SK-N-DZ (cell line): Measurements from ENCODE around the gene PNKD.
"Not testable (repeated sequence)": the region's sequence is repeated elsewhere in the genome, so short reads cannot be mapped to it uniquely, and the experiment has no call there.

ENCODE experiments used
- DNase-seq: peaks from one replicate; pipeline ENCODE4 v3.0.0-alpha.2; 2015; ENCODE audit warnings: low spot score

PNKD gene

DNA sequence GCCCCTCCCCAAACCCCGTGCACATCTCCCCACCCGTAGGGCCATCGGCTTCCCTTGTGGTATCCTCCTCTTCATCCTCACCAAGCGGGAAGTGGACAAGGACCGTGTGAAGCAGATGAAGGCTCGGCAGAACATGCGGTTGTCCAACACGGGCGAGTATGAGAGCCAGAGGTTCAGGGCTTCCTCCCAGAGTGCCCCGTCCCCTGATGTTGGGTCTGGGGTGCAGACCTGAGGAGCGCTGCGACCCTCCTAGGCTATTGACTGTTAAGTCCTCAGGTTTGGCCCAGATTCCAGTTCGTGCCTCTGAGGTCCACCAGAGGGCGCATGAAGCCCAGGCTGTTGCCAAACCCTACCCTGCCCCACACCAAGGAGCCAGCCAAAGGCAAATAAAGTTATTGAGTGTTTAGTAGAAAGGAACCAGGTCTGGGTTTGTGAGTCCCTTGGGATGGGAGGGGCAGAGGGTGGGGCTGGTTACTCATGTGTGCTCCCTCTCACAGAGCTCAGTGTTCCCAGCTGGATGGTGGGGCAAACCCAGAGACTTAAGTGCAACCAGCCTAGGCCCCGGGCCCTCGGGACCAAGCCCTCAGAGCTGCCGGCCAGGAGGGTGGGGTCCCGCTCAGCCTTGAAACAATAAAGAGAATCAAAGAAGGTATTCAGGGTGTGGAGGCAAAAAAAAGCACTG, 2.4 kb downstream of the PNKD start:
- DNase-seq: peak; percentile 67

DNA sequence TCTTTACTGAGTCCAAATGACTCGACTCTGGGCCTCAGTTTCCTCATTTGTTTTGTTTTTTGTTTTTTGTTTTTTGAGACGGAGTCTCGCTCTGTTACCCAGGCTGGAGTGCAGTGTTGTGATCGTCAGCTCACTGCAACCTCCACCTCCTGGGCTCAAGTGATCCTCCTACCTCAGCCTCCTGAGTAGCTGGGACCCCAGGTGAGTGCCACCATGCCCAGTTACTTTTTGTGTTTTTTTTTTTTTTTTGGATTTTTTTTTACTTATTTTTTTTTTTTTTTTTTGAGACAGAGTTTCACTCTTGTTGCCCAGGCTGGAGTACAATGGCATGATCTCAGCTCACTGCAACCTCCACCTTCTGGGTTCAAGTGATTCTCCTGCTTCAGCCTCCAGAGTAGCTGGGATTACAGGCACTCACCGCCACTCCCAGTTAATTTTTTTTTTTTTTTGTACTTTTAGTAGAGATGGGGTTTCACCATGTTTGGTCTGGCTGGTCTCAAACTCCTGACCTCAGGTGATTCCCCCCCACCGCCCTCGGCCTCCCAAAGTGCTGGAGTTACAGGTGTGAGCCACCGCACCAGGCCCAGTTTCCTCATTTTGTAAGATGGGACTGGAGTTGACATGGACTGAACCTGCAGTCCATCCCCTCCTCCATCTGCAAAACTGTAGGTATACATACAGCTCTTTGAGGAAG, 3.0 kb downstream of the PNKD start:
- not testable (repeated sequence) for DNase-seq

DNA sequence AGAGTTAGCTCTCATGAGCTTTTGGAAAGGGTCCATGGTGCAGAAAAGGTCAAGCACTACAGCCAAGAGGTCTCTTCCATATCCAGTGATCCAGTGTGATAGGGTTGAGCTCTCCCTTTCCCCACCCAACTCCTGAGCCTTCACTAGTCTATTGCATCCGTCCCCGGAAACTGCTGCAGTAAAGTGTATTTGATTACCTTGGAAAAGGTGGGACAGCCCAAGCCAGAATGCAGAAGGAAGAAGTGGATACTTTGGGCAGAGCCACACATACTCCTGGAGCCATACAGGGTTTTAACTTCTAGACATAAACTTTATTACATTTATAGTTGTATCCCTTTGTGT, 3.6 kb downstream of the PNKD start:
- DNase-seq: no peak

DNA sequence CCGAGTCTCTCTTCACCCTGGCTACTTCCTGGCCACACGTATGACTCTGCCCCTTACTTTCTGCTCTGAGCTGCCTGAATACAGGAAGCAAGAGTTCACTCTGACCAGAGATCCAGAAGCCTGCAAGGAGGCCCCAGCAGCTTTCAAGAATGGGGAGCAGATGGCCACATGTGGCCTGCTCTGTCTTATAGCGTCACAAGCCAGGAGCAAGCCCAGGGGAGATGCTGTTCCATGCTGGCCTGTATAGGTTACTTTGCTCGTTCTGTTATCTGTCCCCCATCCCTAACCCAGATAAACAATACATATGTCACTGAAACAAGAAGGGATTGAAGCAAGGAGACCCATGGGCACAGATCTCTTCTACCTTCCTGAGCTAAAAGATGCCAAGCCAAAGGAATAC, 4.3 kb downstream of the PNKD start:
- no peak for DNase-seq

GRCh38 chr2:218275371-218276072, 5.2 kb downstream of the PNKD start:
- no peak for DNase-seq

GRCh38 chr2:218276986-218277755, 6.9 kb downstream of the PNKD start:
- no peak for DNase-seq

- DNase-seq: no peak
These were observed 7.6 kb downstream of the PNKD start for GRCh38 chr2:218277921-218278320.

DNA sequence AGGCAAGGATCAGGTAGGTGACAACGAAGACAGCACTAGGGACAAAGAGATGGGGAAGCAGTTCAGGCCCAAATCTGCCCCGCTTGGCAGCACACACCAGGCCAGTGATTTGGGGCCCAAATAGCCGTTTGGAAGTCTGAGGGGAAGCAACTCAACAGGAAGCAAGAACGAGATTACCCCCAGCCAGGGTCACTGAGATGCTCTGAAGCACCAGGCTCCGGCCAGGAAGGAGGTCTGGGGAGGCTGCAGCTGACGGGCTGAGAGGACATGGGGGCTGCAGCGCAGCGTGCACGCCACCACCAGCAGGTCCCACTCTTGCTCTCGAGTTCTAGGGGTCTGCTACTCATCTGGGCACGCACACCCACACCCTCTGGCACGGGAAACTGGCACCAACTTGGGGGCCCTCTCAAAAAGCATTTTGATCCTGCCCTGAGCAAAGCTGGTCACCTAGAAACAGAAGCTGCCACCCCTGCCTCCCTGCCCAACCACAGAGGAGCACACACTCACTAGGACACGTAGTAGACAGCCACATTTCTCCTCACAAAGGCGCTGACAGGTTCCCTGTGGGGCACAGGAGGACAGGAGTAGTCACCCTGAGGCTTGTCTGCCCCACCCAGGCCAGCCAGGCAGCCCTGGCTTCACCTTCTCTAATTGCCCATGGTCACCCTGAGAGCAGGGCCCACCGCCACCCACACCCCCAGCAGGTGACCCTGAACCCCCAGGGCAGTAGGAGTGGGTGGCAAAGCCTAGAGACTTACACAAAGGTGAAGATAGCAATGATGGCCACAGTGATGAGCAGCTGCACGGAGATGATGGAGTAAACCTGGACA, 8.4 kb downstream of the PNKD start:
- no peak for DNase-seq

DNA sequence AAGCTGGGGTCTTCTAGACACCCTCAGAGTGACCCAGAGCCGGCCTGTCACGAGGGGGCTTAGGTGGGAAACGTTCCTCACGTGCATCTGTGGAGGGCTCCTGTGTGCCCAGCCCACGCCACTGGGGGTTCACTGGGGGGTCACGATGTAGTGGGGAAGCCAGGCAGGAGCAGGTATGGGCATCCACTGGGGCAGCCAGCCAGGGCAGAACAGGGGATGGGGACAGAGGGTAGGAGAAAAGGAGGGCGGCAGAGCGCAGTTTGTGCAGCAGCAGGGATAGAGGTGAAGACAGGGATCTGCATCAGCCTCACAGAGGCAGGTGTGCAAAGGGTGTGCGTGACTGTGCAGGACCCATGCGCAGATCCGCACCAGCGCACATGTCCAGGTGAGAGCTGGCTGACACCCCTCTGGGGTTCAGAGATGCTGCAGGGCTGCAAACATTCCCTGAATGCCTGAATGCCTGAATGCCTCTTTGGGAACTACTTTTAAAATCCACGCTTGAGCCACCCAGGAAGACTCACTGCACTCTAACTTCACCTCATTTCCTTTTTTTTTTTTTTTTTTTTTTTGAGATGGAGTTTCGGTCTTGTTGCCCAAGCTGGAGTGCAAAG, 10.0 kb downstream of the PNKD start:
- DNase-seq: no peak

DNA sequence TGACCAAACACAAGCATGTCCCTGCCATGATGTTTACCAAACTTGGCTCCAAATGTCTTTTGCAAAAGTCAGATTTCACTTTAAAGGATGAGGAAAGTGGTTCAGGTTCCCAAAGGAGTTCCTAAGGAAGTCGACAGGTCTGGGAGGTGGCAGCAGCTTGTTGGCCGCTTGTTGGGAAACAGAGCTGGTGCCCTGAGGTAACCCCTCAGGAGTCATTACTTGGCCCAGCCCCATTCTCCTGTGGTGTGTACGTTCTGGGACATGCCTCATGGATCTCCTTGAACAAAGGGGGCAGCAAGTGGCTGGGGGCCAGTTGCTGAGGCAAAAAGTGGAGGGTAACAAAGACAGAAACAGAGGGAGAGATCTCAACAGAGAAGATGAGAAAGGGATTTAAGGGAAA, 11.1 kb downstream of the PNKD start:
- no peak for DNase-seq

DNA sequence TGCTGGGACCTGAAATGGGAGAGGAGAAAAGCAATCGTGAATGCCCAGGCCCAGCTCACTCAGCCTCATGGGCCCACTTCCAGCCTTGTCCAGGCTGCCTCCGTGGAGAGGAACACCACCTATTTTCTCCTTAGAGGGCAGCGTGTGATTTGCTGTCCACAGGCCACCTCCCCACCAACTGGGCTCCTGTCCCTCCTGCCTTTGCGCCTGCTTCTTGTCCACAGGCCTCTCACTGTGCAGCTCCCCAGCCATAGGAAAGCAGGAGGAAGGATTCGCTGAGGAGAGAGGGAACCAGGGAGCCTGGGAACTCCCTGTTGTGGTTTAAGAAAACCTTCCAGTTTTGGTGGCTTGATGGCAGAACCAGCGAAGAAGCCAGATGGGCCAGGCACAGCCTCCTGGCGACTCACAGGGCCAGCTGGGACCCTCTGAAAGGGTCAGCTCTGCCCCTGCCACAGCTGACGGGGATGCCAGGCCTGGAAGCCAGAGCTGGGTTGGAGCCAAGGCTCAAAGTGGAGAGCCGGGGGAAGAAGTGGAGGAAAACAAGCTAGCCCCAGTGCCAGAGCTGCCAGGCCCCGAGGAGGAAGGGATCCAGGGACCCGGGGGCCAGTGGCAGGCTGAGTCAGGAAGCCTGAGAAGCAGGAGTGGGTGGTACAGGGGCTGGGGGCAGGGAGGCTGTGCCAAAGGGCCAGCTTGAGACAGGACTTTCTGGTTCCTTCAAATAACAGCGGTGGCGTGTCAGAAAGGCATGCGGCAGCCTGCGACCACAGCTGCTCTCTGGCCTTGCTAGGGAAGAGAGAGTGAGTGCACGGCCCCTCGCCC, 12.1 kb downstream of the PNKD start:
- DNase-seq: no peak

DNA sequence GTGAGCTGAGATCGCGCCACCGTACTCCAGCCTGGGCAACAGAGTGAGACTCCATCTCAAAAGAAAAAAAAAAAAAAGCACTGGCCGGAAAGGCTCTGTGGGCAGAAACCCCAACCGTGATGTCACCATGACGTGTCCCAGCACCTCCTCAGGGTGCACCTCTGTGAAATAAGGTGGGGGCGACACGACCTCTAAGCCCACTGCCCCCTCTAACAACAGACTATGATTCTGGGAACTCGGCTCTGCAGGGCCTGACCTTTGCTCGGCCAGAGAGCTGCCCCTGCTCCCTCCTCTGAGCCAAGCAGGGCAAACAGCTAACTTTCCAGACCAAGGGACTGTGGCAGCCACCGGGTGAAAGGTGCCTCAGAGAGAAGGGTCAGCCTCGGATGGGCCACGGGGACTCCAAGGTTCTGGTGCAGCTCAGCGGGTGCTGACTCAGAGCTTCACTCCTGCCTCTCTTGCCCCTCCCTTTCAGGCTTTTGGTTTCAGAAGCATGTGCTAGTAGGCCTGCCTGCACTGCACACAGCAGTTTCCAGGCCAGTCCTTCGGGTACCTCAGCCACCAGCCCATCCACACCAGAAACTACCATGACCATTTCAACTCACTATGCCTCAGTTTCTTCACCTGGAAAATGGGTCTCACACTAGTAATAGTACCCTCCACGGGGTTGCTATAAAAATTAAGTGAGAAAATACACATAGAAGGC, 13.9 kb downstream of the PNKD start:
- no peak for DNase-seq

GRCh38 chr2:218285604-218286003, 15.3 kb downstream of the PNKD start:
- DNase-seq: no peak

- DNase-seq: peak; percentile 60
These were observed 16.5 kb downstream of the PNKD start for GRCh38 chr2:218286570-218287459.

- no peak for DNase-seq
These were observed 19.5 kb downstream of the PNKD start for GRCh38 chr2:218289639-218290315.

DNA sequence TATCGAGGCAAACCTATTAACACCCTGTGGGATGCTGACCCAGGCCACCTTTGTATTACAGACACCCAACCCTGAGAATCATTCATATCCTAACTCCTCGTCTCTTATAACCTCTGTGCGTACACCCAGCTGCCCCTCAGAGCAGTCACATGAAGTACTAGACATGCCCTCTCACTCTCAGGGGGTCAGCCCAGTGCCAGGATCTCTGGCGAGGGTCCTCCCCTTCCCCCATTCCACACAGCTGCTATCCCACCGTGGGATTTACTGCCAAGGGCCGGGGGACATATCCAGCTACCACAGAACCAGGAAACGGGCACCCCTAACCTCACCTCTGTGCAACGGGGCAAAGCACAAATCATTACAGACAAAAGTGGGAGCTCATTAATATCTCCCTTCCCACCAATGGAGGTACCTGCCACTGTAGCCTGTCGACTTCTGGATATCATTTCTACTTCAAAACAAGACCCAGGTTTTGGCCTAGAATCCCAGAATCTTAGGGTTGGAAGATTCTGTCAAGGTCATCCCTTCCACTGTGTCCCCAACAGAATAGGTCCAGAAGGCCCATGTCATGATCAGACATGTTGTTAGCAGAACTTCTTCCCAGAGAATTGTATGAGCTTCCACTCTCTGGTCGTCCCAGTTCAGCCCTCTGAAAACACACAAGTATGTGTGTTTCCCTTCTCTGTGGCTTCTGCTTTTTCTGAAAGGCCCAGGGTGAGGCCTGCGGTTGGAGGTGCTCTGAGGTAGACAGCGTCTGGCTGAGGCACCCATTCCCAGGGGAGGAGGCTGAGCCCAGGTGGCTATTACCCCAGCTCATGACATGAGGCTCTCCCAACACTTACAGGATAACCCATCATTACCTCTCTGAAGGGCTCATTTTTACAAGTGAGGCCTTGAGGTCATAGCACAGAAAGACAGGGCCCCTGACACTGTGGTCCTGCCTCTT, 20.3 kb downstream of the PNKD start:
- no peak for DNase-seq
